Upper lobe of left lung (tissue), 6 donors: ENCODE data around the gene ALX4. TPM values are rescaled to one million over a fixed set of nuclear protein-coding genes. Genes with fewer than 3 reads are reported as not detected.

Source experiments
- ATAC-seq, 2 donors: fragments of 200-7000 bp; cut with Tn5 transposase; one replicate each; pipeline ENCODE4 v1.9.1; 2022; ENCODE audit warnings: mild to moderate bottlenecking in 2 of 2, moderate library complexity in 2 of 2; ENCODE audit not compliant: low FRiP score in 2 of 2
- DNase-seq, 2 donors: peaks; one replicate each; pipeline ENCODE4 v3.0.0-alpha.2; 2019 to 2020
- H3K27ac ChIP-seq, 4 donors: fragments of 200-600 bp; sonication (generic); one replicate each; pipeline ENCODE4 v1.5.1; 2016 to 2019
- H3K27me3 ChIP-seq, 4 donors: fragments of 200-600 bp; sonication (generic); one replicate each; pipeline ENCODE4 v1.5.1; 2017 to 2019
- H3K36me3 ChIP-seq, 4 donors: fragments of 200-600 bp; sonication (generic); one replicate each; pipeline ENCODE4 v1.5.1; 2016 to 2019
- H3K4me1 ChIP-seq, 4 donors: fragments of 200-600 bp; sonication (generic); one replicate each; pipeline ENCODE4 v1.5.1; 2018 to 2019
- H3K4me3 ChIP-seq, 4 donors: fragments of 200-600 bp; sonication (generic); one replicate each; pipeline ENCODE4 v1.5.1; 2017 to 2019; ENCODE audit warnings: mild to moderate bottlenecking in 2 of 4, moderate library complexity in 1 of 4
- H3K9me3 ChIP-seq, 4 donors: fragments of 200-600 bp; sonication (generic); one replicate each; pipeline ENCODE4 v1.5.1; 2018 to 2019
- CTCF ChIP-seq, 6 experiments: fragments of 450-650 bp in 4 of 6; fragments of 200-600 bp in 2 of 6; sonication (generic) in 2 of 6; IDR thresholded peaks; one replicate each; pipeline ENCODE4 v1.5.1; 2016 to 2019; ENCODE audit warnings: antibody characterized with exemption in 6 of 6
- EP300 ChIP-seq, 4 donors: sonication (generic); formaldehyde crosslinking; IDR thresholded peaks; one replicate each; pipeline ENCODE4 v1.5.1; 2017; ENCODE audit warnings: antibody characterized with exemption in 4 of 4, control low read depth in 2 of 4
- POLR2A ChIP-seq, 4 donors: fragments of 450-650 bp; IDR thresholded peaks; one replicate each; pipeline ENCODE4 v1.5.1; 2016 to 2017; ENCODE audit warnings: antibody characterized with exemption in 4 of 4, mild to moderate bottlenecking in 2 of 4
- POLR2AphosphoS5 ChIP-seq, 2 donors: sonication (generic); formaldehyde crosslinking; IDR thresholded peaks; one replicate each; pipeline ENCODE4 v1.5.1; 2017; ENCODE audit warnings: antibody characterized with exemption in 2 of 2
- WGBS, 2 donors: methylation state at CpG; one replicate each; pipeline ENCODE4 v1.1.5; 2017 to 2018; 5-methylcytosine and 5-hydroxymethylcytosine counted together
- total RNA-seq, 6 donors: library from RNA; depleted of rRNA in 4 of 6; stranded (reverse); fragments of >200 nt in 4 of 6; gene quantifications; one replicate each; pipeline versions ENCODE4 v1.1.0 to v1.2.1, GENCODE V29; 2016 to 2021
- donor health status: DM: no; HTN: no; CAD: no; lungs with moderate emphysema.
- donor health status: DM: no; HTN: yes; CAD: no; lungs with severe emphysema.

The ALX4 gene
- total RNA-seq: not detected

GRCh38 chr11:44309478-44310205 lies at the start of gene ALX4:
ALX4 (minus strand) TSS chr11:44310139; CDS start chr11:44310062, 77 bp downstream.
- ATAC-seq: peak in 1 of 2 donors; percentile 55
- TF ChIP-seq POLR2A (IDR thresholded peaks at IDR 0.05) (no peak), POLR2AphosphoS5 (IDR thresholded peaks at IDR 0.05) (no peak), EP300 (IDR thresholded peaks at IDR 0.05) (no peak), CTCF (IDR thresholded peaks at IDR 0.05) (no peak)
- peaks cover 0 to 84% (median 53%) of the 10 kb centered on the region in 4 donors for H3K27me3 ChIP-seq

GRCh38 chr11:44359162-44359561 lies 49.2 kb upstream of the ALX4 start:
- H3K36me3 ChIP-seq: no peaks in the 10 kb centered on the region
- 60 to 67% methylated on average over 12 of the region's 12 CpGs for WGBS, 2 donors
- H3K4me1 ChIP-seq: no peaks in the 10 kb centered on the region
- TF ChIP-seq POLR2A (IDR thresholded peaks at IDR 0.05) (no peak), CTCF (IDR thresholded peaks at IDR 0.05) (no peak), EP300 (IDR thresholded peaks at IDR 0.05) (no peak), POLR2AphosphoS5 (IDR thresholded peaks at IDR 0.05) (no peak)
- H3K4me3 ChIP-seq: no peak overlapping the region
- H3K27me3 ChIP-seq: no peaks in the 10 kb centered on the region
- H3K9me3 ChIP-seq: peaks cover 0 to 4% (median 0%) of the 10 kb centered on the region in 4 donors
- ATAC-seq (no peak), DNase-seq (peak in 1 of 2 donors; percentile 47)
- no peak overlapping the region for H3K27ac ChIP-seq

More at GRCh38 chr11:44309478-44310205, at the start of gene ALX4:
- H3K27ac ChIP-seq: no peak within 1 kb of the TSS
- 2 to 4% methylated on average over 7 to 43 of the region's 71 CpGs for WGBS, 2 donors
- no peaks in the 10 kb centered on the region for H3K36me3 ChIP-seq
- DNase-seq: peak in 1 of 2 donors; percentile 87
- H3K4me1 ChIP-seq: peaks cover 22 to 44% (median 30%) of the 10 kb centered on the region in 4 donors
- H3K9me3 ChIP-seq: no peaks in the 10 kb centered on the region
- peak within 1 kb of the TSS in 3 of 4 donors; percentile 8 to 25 (median 12) for H3K4me3 ChIP-seq

- no peaks in the 10 kb centered on the region for H3K4me1 ChIP-seq
- H3K36me3 ChIP-seq: no peaks in the 10 kb centered on the region
- peaks cover 0 to 2% (median 0%) of the 10 kb centered on the region in 4 donors for H3K9me3 ChIP-seq
- H3K27me3 ChIP-seq: no peaks in the 10 kb centered on the region
- no peak for TF ChIP-seq EP300 (IDR thresholded peaks at IDR 0.05)
- no peak for TF ChIP-seq CTCF (IDR thresholded peaks at IDR 0.05)
- TF ChIP-seq POLR2AphosphoS5 (IDR thresholded peaks at IDR 0.05): no peak
- no peak for TF ChIP-seq POLR2A (IDR thresholded peaks at IDR 0.05)
- H3K27ac ChIP-seq: no peak overlapping the region
- no peak for DNase-seq
- no peak overlapping the region for H3K4me3 ChIP-seq
- no peak for ATAC-seq
- WGBS, 2 donors: 72 to 75% methylated on average over 7 of the region's 7 CpGs
These were observed 48.8 kb upstream of the ALX4 start for GRCh38 chr11:44358713-44359112.

- Histone ChIP-seq H3K27ac (no peak overlapping the region), H3K4me1 (no peaks in the 10 kb centered on the region), H3K9me3 (no peaks in the 10 kb centered on the region), H3K36me3 (no peaks in the 10 kb centered on the region), H3K27me3 (no peaks in the 10 kb centered on the region), H3K4me3 (no peak overlapping the region)
- 88 to 93% methylated on average over 3 of the region's 3 CpGs for WGBS, 2 donors
- ATAC-seq (no peak), DNase-seq (no peak)
- TF ChIP-seq POLR2A (IDR thresholded peaks at IDR 0.05) (no peak), POLR2AphosphoS5 (IDR thresholded peaks at IDR 0.05) (no peak), EP300 (IDR thresholded peaks at IDR 0.05) (no peak), CTCF (IDR thresholded peaks at IDR 0.05) (no peak)
These were observed 47.8 kb upstream of the ALX4 start for GRCh38 chr11:44357711-44358110.

GRCh38 chr11:44356351-44356750 lies 46.4 kb upstream of the ALX4 start:
- DNase-seq: no peak
- no peaks in the 10 kb centered on the region for H3K9me3 ChIP-seq

More at GRCh38 chr11:44356351-44356750, 46.4 kb upstream of the ALX4 start:
- no peak for ATAC-seq
- Histone ChIP-seq H3K27me3 (no peaks in the 10 kb centered on the region), H3K4me3 (no peak overlapping the region), H3K27ac (no peak overlapping the region), H3K4me1 (no peaks in the 10 kb centered on the region), H3K36me3 (no peaks in the 10 kb centered on the region)
- TF ChIP-seq POLR2AphosphoS5 (IDR thresholded peaks at IDR 0.05) (no peak), CTCF (IDR thresholded peaks at IDR 0.05) (no peak)
- WGBS, 2 donors: 93 to 95% methylated on average over 4 to 5 of the region's 5 CpGs
